GM21723 (cell line): ENCODE results near the gene GRID2.

Experiments
- ATAC-seq: cut with Tn5 transposase; IDR thresholded peaks from one replicate; pipeline ENCODE4 v1.9.1; 2021; ENCODE audit warnings: mild to moderate bottlenecking, moderate library complexity; ENCODE audit not compliant: unreplicated experiment

The GRID2 gene

DNA sequence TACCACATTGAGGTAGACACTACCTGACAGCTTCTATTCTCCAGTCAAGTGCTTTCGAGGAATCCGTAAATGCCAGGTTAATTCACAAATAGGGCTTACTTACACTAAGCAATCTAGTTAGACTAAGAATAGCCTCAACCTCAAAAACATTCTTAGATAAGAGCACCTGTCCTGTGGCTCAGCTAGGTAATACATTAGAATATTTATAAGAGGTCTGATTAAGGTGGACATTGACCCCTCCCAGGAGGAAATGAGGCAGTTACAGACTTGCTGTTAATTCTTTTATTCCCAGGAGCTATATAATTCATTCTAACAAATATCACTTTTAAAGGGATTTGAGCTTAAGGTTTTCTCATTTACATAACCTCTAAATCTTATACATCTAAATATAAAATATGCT lies 758.1 kb downstream of the GRID2 start:
- no peak for ATAC-seq

DNA sequence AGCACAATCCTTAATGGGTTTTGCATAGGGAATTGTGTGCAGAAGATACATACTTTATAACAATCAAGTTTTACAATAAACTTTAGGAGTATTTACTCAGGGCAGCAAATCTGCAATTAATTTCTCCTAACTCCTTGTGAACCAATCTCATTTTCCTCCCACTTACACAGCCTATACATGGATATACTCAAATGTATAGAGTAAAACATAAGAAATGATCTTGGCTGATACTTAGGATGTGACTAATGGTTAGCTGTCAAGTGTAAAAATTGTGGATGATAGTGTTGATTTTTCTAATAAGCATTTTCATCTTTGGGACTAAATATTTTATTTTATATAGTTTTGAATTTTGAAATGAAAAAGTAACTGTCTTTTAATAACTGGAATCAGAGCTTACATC lies 759.6 kb downstream of the GRID2 start:
- no peak for ATAC-seq

DNA sequence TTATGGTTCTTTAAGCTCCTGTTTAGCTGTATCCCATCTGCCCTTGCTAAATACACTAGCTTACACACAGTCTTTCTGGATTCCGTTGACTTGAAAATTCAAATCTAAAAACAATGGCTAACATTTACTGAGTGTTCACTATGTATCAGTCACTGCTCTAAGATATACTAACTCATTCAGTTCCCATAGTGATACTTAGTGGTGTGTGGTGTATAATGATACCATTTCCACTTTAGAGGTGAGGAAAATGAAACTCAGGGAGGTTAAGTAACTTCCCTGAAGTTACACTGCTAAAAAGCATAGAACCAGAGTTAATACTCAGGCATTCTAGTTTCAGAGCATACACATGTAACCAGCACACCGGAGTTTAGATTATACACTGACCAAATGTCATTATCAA lies 762.0 kb downstream of the GRID2 start:
- ATAC-seq, result no peak

DNA sequence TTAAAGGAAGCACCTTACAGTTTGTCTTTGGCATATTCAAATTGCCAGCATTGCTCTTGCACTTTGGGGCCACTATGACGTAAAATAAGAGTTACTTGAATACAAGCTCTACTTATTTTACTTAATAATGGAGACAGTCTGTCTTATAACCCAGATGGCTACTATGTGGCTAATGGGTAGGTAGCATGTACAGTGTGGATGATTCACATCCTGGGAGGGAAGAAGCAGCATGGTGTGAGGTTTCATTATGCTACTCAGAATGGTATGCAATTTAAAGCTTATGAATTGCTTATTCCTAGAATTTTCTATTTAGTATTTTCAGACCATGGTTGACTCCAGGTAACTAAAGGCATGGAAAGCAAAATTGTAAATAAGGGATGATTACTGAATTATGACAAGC lies 763.0 kb downstream of the GRID2 start:
- ATAC-seq, result no peak

DNA sequence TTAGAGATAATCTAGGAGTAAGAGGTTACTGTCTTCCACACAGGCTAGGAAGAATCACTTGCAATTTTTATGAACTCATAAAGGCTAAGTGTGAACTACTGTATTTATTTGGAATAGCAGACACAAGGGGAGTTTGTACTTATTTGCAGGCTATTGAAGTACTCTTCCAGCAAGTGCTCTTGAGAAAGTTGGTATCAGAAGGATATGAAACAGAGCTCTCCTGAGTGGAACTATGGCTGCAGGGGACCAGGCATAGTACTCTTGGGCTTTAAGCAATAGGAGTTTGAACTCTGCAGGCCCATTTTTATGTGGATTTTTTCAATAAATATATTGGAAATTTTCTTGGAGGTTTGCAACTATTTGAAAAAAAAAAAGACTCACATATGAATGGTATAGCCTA lies 768.5 kb downstream of the GRID2 start:
- ATAC-seq, result no peak

DNA sequence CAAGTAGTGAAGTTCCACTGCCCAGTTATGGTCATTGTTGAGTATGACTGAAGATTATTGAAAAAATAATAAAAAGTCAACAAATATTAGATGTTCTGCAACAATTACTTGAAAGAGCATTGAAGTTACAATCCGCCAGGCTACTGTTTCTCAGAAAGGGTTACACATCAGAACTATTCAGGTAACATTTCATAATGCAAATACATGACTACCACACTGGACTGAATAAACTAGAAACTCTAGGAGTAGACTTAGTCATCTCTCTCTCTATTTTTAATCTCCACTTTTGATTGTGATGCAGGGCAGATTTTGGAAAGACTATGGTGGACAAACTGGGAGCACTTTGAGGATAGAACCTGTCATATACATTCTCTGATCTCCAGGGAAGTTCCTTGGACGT lies 776.5 kb downstream of the GRID2 start:
- ATAC-seq, result no peak

- ATAC-seq, result no peak
These were observed 781.0 kb downstream of the GRID2 start for GRCh38 chr4:93084599-93085305.

DNA sequence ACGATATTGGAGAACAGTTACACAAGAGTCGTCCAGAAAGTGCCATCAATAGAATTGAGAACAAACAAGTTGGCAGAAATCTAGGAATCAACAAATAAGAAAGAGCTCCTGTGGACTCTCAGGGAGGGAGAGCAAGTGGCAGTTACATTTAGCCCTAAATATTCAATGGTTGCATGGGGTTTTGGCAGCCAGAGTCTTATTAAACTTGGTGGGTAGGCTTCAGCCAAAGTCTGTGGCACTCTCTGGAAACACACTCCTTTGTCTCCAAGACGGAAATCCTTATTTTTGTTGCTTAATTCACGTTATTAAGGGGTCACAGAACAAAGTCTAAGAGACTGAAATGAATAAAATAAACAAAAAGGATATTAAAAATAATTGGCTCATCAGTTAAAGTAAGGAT lies 782.6 kb downstream of the GRID2 start:
- ATAC-seq, result no peak

DNA sequence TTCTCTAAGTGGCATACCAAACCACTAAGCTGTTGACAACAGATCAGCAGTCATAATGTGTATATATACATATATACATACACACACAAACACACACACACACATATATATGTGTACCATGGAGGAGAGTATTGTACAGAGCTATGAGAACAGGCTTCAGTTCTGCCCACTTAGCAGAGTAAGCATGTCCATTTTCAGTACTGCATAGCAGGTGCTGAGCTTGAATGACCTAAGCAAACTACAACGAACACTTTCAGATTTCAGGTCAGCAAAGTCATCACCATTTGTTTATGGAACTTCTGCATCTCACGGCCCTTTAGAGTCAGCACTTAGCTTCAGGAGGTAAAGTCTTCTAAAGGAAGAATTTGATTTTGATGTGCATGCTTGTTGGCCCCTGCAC lies 789.0 kb downstream of the GRID2 start:
- ATAC-seq, result no peak

DNA sequence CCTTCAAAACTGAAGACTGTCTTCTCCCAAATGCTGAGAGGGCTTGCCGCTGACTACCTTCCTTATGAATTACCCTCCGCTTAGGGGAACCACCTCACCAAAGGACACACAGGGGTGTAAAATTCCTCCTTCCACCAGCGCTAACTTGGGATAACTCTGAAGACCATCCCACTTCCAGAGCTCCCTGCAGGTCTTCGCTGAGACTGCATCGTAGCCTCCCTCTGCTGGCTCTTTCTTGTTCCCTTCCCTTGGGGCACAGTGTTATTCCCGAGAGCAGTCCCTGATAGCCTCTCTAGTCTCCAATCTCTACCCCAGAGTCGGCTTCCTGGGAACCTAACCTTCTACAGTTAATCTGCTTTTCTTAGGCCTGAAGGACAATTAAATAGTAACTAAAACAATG lies 799.3 kb downstream of the GRID2 start:
- ATAC-seq, result no peak

DNA sequence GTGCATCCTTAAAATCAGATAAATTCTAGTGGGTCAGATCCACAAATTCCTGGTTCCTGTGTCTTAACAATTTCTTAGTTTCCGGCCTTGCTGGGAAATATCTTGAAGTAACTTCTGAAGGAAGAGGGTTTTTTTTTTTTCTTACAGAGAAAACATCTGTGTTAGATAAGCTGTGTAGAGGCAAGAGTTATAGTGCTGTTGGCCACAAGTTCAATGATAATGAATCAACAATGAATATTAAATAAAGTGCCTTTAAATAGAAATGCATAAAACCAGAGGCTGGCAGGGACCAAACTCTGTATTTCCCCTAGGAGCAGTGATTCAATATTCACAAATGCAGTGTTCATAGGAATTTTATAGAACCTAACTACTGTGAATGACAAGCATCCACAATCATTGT lies 812.9 kb downstream of the GRID2 start:
- no peak for ATAC-seq

DNA sequence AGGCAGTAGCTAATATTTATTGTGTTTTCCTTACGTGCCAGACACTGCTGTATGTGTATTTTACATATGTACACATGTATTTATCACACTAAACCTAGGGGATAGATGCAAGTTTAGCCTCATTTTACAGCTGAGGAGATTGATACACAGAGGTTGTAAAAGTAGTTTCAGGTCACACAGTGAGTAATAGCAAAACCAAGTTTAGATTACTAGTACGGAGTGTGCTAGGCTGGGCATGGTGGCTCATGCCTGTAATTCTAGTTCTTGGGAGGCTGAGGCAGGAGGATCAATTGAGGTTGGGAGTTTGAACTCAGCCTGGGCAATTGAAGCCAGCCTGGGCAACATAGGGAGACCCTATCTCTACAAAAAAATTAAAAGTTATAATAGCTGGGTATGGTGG lies 823.7 kb downstream of the GRID2 start:
- ATAC-seq, result no peak

DNA sequence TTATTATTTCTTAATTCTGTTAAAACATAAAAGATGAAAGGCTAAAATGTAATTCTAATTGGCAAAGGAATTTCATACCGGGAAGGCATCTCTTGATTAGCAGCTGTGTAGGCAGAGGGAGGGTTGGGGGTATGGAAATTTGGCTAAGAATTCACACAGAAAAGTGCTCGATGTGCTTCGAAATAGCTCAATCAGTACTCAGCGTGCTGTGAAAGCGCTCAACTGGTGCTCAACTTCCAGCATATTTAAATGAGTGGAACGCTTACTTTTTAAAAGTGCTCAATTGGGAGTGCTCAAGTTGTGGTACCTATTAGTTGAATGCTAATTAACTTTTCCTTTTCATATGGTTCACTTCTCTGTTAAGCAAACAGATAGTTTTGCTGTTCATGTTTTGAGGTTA lies 828.9 kb downstream of the GRID2 start:
- no peak for ATAC-seq

DNA sequence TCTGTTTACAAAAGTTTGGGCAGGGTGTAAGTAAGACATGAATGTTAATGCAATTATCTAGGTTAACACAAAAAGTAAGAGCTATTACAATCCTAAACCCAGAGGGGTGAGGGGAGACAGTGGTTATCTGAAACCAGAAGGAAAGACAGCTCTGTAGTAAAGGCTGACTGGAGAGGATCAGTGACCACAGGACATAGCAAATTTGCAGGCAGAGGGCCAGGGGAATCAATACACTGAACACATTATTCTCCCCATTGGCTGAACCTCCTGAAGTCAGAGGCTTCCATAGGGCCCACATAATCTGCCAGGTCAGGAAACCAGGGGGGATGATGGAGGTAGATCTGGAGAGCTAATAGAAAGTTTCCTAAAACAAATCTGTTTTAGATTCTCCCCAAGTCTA lies 835.4 kb downstream of the GRID2 start:
- no peak for ATAC-seq

- no peak for ATAC-seq
These were observed 840.1 kb downstream of the GRID2 start for GRCh38 chr4:93143902-93144301.

- ATAC-seq, result no peak
These were observed 840.9 kb downstream of the GRID2 start for GRCh38 chr4:93144644-93145043.

- no peak for ATAC-seq
These were observed 843.9 kb downstream of the GRID2 start for GRCh38 chr4:93147524-93148212.

- no peak for ATAC-seq
These were observed 848.7 kb downstream of the GRID2 start for GRCh38 chr4:93152491-93152890.

DNA sequence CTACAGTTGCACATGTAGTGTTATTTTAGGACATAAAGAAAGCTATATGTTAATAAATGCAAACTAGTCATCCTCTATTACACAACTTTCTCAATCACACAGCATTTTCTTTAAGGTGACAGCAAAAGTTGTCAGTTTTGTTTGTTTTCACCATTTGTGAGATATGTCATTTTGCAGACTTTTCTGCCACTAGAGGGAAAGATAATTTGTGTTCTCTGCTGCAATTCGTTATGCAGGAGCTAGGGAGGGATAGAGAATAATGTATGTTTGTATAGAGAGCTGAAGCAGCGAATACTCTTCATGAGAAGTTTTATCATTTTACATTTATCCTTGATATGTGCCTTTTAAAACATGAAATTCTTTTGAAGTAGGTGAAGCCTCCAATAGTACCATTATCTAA lies 854.2 kb downstream of the GRID2 start:
- no peak for ATAC-seq

DNA sequence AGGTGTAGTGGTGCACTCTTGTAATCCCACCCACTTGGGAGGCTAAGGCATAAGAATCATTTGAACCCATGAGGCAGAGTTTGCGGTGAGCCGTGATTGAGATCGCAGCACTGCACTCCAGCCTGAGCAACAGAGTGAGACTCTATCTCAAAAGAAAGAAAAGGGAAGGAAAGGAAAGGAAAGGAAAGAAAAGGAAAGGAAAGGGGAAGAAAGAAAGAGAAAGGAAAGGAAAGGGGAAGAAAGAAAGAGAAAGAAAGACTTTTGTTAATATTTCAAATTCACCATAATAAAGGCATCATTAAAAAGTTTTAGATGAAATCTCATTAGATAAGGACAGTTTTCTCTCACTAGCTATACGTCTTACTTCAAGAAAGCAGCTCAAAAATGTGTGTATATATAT lies 864.3 kb downstream of the GRID2 start:
- ATAC-seq, result no peak

GRCh38 chr4:93169966-93170365 lies 866.2 kb downstream of the GRID2 start:
- no peak for ATAC-seq

GRCh38 chr4:93174598-93174997 lies 870.8 kb downstream of the GRID2 start:
- no peak for ATAC-seq

GRCh38 chr4:93178279-93178678 lies 874.5 kb downstream of the GRID2 start:
- ATAC-seq, result no peak
